SK-N-MC (cell line): ENCODE data around the gene CCL7.

Experiments
- DNase-seq: peaks from one replicate; pipeline ENCODE4 v3.0.0-alpha.2; 2011; ENCODE audit warnings: low read depth, low spot score
- H3K27ac ChIP-seq: fragments of 200-600 bp; sonication (generic); 2 replicates; pipeline ENCODE4 v1.5.1; 2016; ENCODE audit warnings: mixed run types
- H3K36me3 ChIP-seq: fragments of 200-600 bp; sonication (generic); 2 replicates; pipeline ENCODE4 v1.6.1; 2017; ENCODE audit warnings: antibody characterized with exemption, low read length, mixed read lengths; ENCODE audit not compliant: insufficient read depth
- H3K4me3 ChIP-seq: fragments of 200-600 bp; sonication (generic); 2 replicates; pipeline ENCODE4 v1.5.1; 2016
- H3K9ac ChIP-seq: fragments of 200-600 bp; sonication (generic); 2 replicates; pipeline ENCODE4 v1.8.0; 2017; ENCODE audit warnings: mixed run types, mixed read lengths; ENCODE audit not compliant: insufficient read length
- H3K9me3 ChIP-seq: fragments of 200-600 bp; sonication (generic); 2 replicates; pipeline ENCODE4 v1.6.1; 2017; ENCODE audit warnings: low read depth, mild to moderate bottlenecking, antibody characterized with exemption, low read length, moderate library complexity, mixed read lengths
- EZH2 ChIP-seq: fragments of 200-600 bp; sonication (generic); IDR thresholded peaks from one replicate; pipeline ENCODE4 v1.6.1; 2017; ENCODE audit warnings: antibody characterized with exemption
- FOXP2 ChIP-seq: optimal IDR thresholded peaks from 2 replicates; pipeline ENCODE3; 2011; ENCODE audit warnings: mild to moderate bottlenecking, moderate library complexity; ENCODE audit not compliant: insufficient read depth; ENCODE audit errors: extremely low read length, control extremely low read depth
- POLR2AphosphoS5 ChIP-seq: IDR thresholded peaks from 2 replicates; pipeline ENCODE4 v1.6.1; 2012; ENCODE audit warnings: mild to moderate bottlenecking, low read depth, low read length, borderline replicate concordance

CCL7 gene

DNA sequence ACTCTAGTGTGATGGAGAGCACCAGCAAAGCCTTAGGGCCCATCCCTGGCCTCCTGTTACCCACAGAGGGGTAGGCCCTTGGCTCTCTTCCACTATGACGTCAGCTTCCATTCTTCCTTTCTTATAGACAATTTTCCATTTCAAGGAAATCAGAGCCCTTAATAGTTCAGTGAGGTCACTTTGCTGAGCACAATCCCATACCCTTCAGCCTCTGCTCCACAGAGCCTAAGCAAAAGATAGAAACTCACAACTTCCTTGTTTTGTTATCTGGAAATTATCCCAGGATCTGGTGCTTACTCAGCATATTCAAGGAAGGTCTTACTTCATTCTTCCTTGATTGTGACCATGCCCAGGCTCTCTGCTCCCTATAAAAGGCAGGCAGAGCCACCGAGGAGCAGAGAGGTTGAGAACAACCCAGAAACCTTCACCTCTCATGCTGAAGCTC, 49.0 kb downstream of the CCL7 start, which contains the start of gene CCL8:
CCL8 (plus strand) TSS at position 397 of the 445 bp plus-strand sequence. CDS start 67 bp downstream, outside the sequence.
- H3K27ac ChIP-seq = no peak within 1 kb of the TSS
- no peak within 1 kb of the TSS for H3K9ac ChIP-seq
- no peaks in the 10 kb centered on the region for H3K36me3 ChIP-seq
- no peak within 1 kb of the TSS for H3K4me3 ChIP-seq
- H3K9me3 ChIP-seq = no peaks in the 10 kb centered on the region
- no peak for DNase-seq
- TF ChIP-seq POLR2AphosphoS5 (no peak), FOXP2 (no peak), EZH2 (no peak)
